Measurements from ENCODE around the gene PVALEF. TPM values are rescaled to one million over a fixed set of nuclear protein-coding genes. Genes with fewer than 3 reads are reported as not detected.

The PVALEF gene
- total and polyA plus RNA-seq, 2 of the 8 experiments (the other 6 are each of a cell fraction or from before 2014, with no cell fraction given) = 0.03 TPM; not detected in 1

GRCh38 chr17:81230043-81230820, 64.9 kb downstream of the PVALEF start:
- WGBS, 2 experiments (ENCODE audit: extremely low coverage in 1 of 2, insufficient coverage in 1 of 2, insufficient read length in 1 of 2, insufficient replicate concordance in 2 of 2, low coverage in 1 of 2, low lambda C conversion rate in 2 of 2, missing lambda C conversion rate in 1 of 2) = 90% methylated on average over 23 of the region's 26 CpGs; no CpG with 5 or more reads in 1 of the 2 experiments
- POLR2A ChIA-PET (ENCODE audit: partially characterized antibody) = interaction anchor here (0.8 to 1.7 kb wide), 6 partner anchors 9 to 279 kb away, joined by 3 to 10 read pairs (median 3); partner anchors contain the start of genes NDUFAF8 and TEPSIN
- H3K4me1 ChIP-seq (replicated peaks in 1 of 4; ENCODE audit: control insufficient read depth in 3 of 4, insufficient read depth in 4 of 4, low read length in 3 of 4) = no peaks in the 10 kb centered on the region
- no peak overlapping the region for H3K14ac ChIP-seq (ENCODE audit: insufficient read length)
- no peak overlapping the region for H3K4me2 ChIP-seq (ENCODE audit: insufficient read depth in 1 of 2, low read depth in 2 of 2, low read length in 2 of 2)
- no peak overlapping the region for H3K27ac ChIP-seq (ENCODE audit: low read depth, low read length)
- no peak for FAIRE-seq
- no peak overlapping the region for H3K4me3 ChIP-seq (ENCODE audit: extremely low read depth in 1 of 4, insufficient read depth in 2 of 4, low read depth in 3 of 4, low read length in 4 of 4)
- H2BK15ac ChIP-seq (ENCODE audit: low read length) = no peak overlapping the region
- H3K9ac ChIP-seq (replicated peaks in 1 of 4; ENCODE audit: extremely low read depth in 1 of 4, low read depth in 3 of 4, low read length in 3 of 4) = no peak overlapping the region
- H2AFZ ChIP-seq (ENCODE audit: low read length) = no peak overlapping the region
- H3K79me2 ChIP-seq (ENCODE audit: control insufficient read depth in 1 of 2, insufficient read depth in 2 of 2, low read length in 2 of 2) = no peaks in the 10 kb centered on the region
- no peaks in the 10 kb centered on the region; a peak in 1 of 4 replicates for H3K9me3 ChIP-seq (ENCODE audit: insufficient read depth in 2 of 2, low read depth in 1 of 2, low read length in 1 of 2)
- peaks cover 0 to 18% (median 4%) of the 10 kb centered on the region in 4 experiments; a peak in 5 of 8 replicates for H3K36me3 ChIP-seq (ENCODE audit: control insufficient read depth in 2 of 4, insufficient read depth in 4 of 4, low read length in 3 of 4)
- H3K79me1 ChIP-seq (ENCODE audit: low read depth, low read length) = no peaks in the 10 kb centered on the region; the same call in 1 of the 2 replicates
- no peak overlapping the region for H2BK20ac ChIP-seq (ENCODE audit: low read length)
- no peak overlapping the region for H3K4ac ChIP-seq (replicated peaks; ENCODE audit: insufficient read length, low read depth, low read length)
- no peak overlapping the region for H4K91ac ChIP-seq (replicated peaks; ENCODE audit: insufficient read length, low read length)
- H4K5ac ChIP-seq (ENCODE audit: insufficient read length, low read depth, low read length) = no peak overlapping the region
- H2BK12ac ChIP-seq (ENCODE audit: low read depth, low read length) = no peak overlapping the region
- H2AK5ac ChIP-seq (ENCODE audit: low read depth, low read length) = no peak overlapping the region
- no peak for DNase-seq (ENCODE audit: low read depth in 1 of 2, low spot score in 2 of 2)
- H3K18ac ChIP-seq (ENCODE audit: extremely low read depth, low read length) = no peak overlapping the region
- CTCF ChIA-PET (ENCODE audit: partially characterized antibody) = interaction anchor here (0.6 to 1.7 kb wide), 14 partner anchors 9 to 1600 kb away, joined by 3 to 10 read pairs (median 3); partner anchors contain the start of genes NDUFAF8 and TEPSIN
- peaks cover 0 to 10% of the 10 kb centered on the region in 2 experiments for H4K20me1 ChIP-seq (replicated peaks in 1 of 2; ENCODE audit: control insufficient read depth in 1 of 2, insufficient read depth in 2 of 2, low read length in 2 of 2)
- H3K23ac ChIP-seq (ENCODE audit: insufficient read length) = no peak overlapping the region
- no peak overlapping the region for H2BK120ac ChIP-seq (replicated peaks; ENCODE audit: low read depth, low read length)
- H3K56ac ChIP-seq (replicated peaks; ENCODE audit: insufficient read length, low read depth, low read length) = no peak overlapping the region
- no peak overlapping the region for H2BK5ac ChIP-seq (ENCODE audit: low read depth, low read length)
- no peaks in the 10 kb centered on the region for H3K27me3 ChIP-seq (replicated peaks in 1 of 4; ENCODE audit: control insufficient read depth in 3 of 4, extremely low read depth in 1 of 4, insufficient read depth in 3 of 4, low read length in 3 of 4)
- 0 out of 2 replicates have a peak overlapping the region, but pooled peaks have one; percentile 25 for H4K8ac ChIP-seq (ENCODE audit: extremely low read depth, insufficient read depth, low read length)
- H3K23me2 ChIP-seq (ENCODE audit: low read depth, low read length) = no peaks in the 10 kb centered on the region
- TF ChIP-seq SIRT6 (IDR thresholded peaks at IDR 0.05; ENCODE audit: low read length) = no peak
